ENCODE measurements around the gene GNAI3. TPM values are rescaled to one million over a fixed set of nuclear protein-coding genes. Genes with fewer than 3 reads are reported as not detected.

GNAI3 gene
- total and polyA plus RNA-seq, 10 of the 15 experiments (the other 5 are each of a cell fraction or from before 2014, with no cell fraction given): 5.9 to 13.8 (median 8.0) TPM

GRCh38 chr1:109508873-109509175 is 39.6 kb upstream of the GNAI3 start:
- H3K9me3 ChIP-seq (replicated peaks; ENCODE audit: control insufficient read depth, insufficient read depth, low read length): no peaks in the 10 kb centered on the region
- no peak overlapping the region; the same call in 1 of the 2 replicates for H3K4me3 ChIP-seq
- in situ Hi-C loops (cut with MboI): no loop called here
- CTCF ChIA-PET: interaction anchor here (19.4 to 26.7 kb wide), 2 partner anchors 14 to 23 kb away, joined by 240 to 1280 read pairs; partner anchors contain the start of genes CYB561D1 and GPR61
- intact Hi-C loops (cut with micrococcal nuclease; ENCODE audit: unreplicated experiment): no loop called here
- SMC1A ChIA-PET (ENCODE audit: uncharacterized antibody, unreplicated experiment): interaction anchor here (15.8 kb wide), 1 partner anchor 19 kb away, joined by 205 read pairs; no protein-coding TSS in a partner anchor
- no peak for DNase-seq (ENCODE audit: low read depth, low spot score)
- H3K9ac ChIP-seq (ENCODE audit: control insufficient read depth, insufficient read depth, low read length): no peak overlapping the region
- ATAC-seq: no peak
- H3K79me2 ChIP-seq (ENCODE audit: control insufficient read depth, insufficient read depth, low read length): no peaks in the 10 kb centered on the region
- H3K27me3 ChIP-seq (replicated peaks in 1 of 2; ENCODE audit: control insufficient read depth in 2 of 2, insufficient read depth in 2 of 2, low read length in 1 of 2): no peaks in the 10 kb centered on the region
- no peaks in the 10 kb centered on the region for H4K20me1 ChIP-seq (ENCODE audit: control insufficient read depth, insufficient read depth)
- H2AFZ ChIP-seq (ENCODE audit: control insufficient read depth, low read depth, low read length): no peak overlapping the region
- FAIRE-seq: no peak
- 0 out of 2 replicates have a peak, but pooled peaks cover 3% of the 10 kb centered on the region for H3K4me1 ChIP-seq (ENCODE audit: control insufficient read depth, insufficient read depth, low read length)
- H3K4me2 ChIP-seq (ENCODE audit: control insufficient read depth, insufficient read depth): peak overlapping the region; percentile 96
- WGBS (ENCODE audit: insufficient coverage, insufficient replicate concordance, low lambda C conversion rate, missing lambda C conversion rate): 92% methylated on average over 7 of the region's 7 CpGs
- H3K27ac ChIP-seq (ENCODE audit: control insufficient read depth, insufficient read depth): no peak overlapping the region
- TF ChIP-seq, protein P1, sequence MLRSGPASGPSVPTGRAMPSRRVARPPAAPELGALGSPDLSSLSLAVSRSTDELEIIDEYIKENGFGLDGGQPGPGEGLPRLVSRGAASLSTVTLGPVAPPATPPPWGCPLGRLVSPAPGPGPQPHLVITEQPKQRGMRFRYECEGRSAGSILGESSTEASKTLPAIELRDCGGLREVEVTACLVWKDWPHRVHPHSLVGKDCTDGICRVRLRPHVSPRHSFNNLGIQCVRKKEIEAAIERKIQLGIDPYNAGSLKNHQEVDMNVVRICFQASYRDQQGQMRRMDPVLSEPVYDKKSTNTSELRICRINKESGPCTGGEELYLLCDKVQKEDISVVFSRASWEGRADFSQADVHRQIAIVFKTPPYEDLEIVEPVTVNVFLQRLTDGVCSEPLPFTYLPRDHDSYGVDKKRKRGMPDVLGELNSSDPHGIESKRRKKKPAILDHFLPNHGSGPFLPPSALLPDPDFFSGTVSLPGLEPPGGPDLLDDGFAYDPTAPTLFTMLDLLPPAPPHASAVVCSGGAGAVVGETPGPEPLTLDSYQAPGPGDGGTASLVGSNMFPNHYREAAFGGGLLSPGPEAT (IDR thresholded peaks at IDR 0.05; ENCODE audit: low read depth): no peak
- TF ChIP-seq, protein P2, sequence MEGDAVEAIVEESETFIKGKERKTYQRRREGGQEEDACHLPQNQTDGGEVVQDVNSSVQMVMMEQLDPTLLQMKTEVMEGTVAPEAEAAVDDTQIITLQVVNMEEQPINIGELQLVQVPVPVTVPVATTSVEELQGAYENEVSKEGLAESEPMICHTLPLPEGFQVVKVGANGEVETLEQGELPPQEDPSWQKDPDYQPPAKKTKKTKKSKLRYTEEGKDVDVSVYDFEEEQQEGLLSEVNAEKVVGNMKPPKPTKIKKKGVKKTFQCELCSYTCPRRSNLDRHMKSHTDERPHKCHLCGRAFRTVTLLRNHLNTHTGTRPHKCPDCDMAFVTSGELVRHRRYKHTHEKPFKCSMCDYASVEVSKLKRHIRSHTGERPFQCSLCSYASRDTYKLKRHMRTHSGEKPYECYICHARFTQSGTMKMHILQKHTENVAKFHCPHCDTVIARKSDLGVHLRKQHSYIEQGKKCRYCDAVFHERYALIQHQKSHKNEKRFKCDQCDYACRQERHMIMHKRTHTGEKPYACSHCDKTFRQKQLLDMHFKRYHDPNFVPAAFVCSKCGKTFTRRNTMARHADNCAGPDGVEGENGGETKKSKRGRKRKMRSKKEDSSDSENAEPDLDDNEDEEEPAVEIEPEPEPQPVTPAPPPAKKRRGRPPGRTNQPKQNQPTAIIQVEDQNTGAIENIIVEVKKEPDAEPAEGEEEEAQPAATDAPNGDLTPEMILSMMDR (IDR thresholded peaks at IDR 0.05 in 2 of 3, conservative IDR thresholded peaks at IDR 0.05 in 1 of 3; ENCODE audit: control insufficient read depth in 2 of 3, extremely low read depth in 1 of 3, insufficient read depth in 1 of 3, low read depth in 3 of 3, low read length in 3 of 3): no peak
- TF ChIP-seq EP300 (IDR thresholded peaks at IDR 0.05; ENCODE audit: borderline replicate concordance in 1 of 2, control insufficient read depth in 1 of 2, low read depth in 2 of 2, low read length in 2 of 2): no peak
- TF ChIP-seq RAD51 (IDR thresholded peaks at IDR 0.05): no peak
- no peak for TF ChIP-seq POLR2AphosphoS5 (IDR thresholded peaks at IDR 0.05; ENCODE audit: low read length)
- no peak for TF ChIP-seq CBX5 (IDR thresholded peaks at IDR 0.05; ENCODE audit: low read depth)
- no peak for TF ChIP-seq PAX8 (IDR thresholded peaks at IDR 0.05)
- BruUV-seq (replicated peaks): no TSS peak
- H3K36me3 ChIP-seq (ENCODE audit: control insufficient read depth in 2 of 2, insufficient read depth in 2 of 2, low read length in 1 of 2): no peaks in the 10 kb centered on the region
- RAD21 ChIA-PET (ENCODE audit: unreplicated experiment): interaction anchor here (1.4 to 1.8 kb wide), 2 partner anchors 24 to 231 kb away, joined by 3 to 5 read pairs; no protein-coding TSS in a partner anchor
- POLR2A ChIA-PET: no interaction called here
